SH-SY5Y (cell line): Measurements from ENCODE around the gene MKNK2.

Source experiments
- GATA2 ChIP-seq: IDR thresholded peaks from 2 replicates; pipeline ENCODE4 v1.6.1; 2011; ENCODE audit warnings: mild to moderate bottlenecking, low read depth, low read length
- GATA3 ChIP-seq: IDR thresholded peaks from 2 replicates; pipeline ENCODE4 v1.6.1; 2011; ENCODE audit warnings: low read depth, mild to moderate bottlenecking, low read length, moderate library complexity

MKNK2 gene

DNA sequence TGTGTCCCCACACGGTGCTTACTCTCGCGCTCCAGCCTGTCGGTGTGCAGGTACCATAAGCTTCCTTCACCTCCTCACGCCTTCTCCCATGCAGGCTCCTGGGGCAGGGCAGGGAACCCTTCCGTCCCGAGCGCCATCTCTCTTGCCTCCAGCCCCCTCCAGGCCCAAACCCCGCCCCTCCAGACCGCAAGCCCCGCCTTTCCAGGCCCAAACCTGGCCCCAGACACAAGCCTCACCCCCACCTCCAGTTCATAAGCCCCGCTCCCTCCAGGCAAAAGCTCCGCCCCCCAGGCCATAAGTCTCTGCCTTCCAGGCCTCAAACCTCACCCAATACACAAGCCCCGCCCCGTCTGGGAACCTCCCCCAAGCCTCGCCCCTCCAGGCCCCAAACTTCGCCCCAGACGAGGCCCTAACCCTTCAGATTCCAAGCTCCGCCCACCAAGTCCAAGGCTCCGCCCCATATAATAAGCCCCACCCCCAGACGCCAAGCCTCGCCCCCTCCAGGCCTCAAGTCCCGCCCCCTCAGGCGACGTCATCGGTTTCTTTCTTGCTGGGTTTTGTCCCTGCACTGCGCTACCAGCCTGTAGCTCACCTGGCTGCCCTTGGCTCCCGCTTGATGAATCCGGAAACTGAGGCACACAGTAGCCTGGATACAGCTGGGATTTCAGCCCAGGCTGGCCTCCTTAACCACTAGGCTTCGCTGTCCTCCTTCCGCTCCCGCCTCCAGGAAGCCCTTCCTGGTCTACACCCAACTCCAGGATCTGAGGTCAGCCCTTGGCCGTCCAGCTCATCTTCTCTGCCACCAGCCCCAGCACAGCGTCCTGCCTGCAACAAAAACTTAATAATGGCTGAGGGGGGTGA lies 16.1 kb downstream of the MKNK2 start:
- no peak for TF ChIP-seq GATA2
- no peak for TF ChIP-seq GATA3

DNA sequence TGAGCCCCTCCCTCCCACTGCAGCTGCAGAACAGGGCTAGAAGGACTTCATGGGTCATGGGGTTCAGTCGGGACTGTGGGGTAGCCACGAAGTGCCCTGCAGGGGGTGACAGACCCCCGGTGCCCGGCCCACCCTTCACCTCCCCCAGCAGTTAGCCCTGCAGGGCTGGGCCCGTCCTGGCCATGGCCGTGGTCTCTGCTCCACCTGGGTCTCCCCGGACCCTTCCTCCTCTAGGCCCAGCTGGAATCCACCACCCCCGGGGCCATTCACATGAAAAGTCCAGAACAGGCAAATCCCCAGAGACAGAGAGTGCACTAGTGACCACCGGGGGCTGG lies 17.3 kb downstream of the MKNK2 start:
- no peak for TF ChIP-seq GATA2
- no peak for TF ChIP-seq GATA3

DNA sequence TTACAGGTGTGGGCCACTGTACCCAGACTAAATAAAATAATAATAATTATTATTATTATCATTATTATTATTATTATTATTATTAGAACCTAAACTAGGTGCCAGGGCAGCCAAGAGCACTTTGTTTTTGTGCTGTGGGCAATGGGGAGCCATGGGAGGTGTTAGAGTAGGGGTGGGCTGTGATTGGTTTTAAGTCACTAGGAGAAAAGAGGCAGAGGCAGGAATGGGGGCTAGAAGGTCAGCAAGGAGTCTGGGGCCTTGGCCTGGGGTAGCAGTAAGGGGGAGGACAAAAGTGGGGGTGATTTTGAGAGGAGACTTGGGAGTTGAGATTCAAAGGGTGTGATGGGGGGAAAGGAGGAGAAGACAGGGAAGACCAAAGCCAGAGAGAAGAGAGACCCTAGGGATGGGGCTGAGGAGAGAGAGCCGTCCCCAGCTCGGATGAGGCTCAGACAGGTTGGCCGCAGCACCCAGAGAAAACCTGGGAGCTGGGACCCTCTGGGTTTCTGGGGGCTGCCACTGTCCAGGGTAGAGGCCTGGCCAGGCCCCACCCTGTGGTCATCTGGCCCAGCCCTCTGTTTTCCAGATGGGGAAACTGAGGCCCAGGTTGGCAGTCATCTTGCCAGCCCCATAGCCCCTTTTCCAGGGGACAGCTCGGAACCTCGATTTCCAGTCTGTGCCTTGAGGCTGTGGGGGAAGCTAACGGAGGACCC lies 17.8 kb downstream of the MKNK2 start:
- TF ChIP-seq GATA3 = no peak
- TF ChIP-seq GATA2 = no peak

DNA sequence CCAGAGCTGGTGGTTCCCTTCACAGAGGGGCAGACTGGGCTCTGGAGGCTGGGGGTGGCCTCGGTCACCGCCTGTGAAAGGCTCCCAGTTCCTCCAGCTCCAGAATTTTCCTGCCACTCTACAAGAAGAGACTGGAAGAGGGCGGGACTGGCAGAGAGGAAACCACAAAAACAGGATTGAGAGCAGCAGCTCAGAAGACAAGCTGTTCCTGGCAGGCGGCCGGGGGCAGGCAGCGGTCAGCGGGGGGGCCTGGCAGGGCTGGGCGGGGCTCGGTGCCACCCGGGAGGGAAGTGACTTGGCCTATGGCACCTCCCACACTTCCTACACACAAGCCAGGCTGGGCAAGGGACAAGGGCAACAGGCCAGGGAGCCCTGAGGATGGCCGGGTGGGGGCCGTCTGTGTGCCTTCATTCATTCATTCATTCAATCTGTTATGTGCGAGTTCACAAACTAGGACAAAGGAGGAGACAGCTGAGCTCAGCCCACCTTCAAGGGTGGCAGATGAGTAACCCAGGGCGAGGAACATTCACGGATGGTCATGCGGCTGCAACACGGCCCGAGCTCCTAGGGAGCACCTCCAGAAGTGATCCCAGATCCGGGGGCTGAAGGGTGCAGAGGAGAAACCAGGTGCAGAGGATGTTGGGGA lies 18.6 kb downstream of the MKNK2 start:
- TF ChIP-seq GATA3 = no peak
- TF ChIP-seq GATA2 = no peak

DNA sequence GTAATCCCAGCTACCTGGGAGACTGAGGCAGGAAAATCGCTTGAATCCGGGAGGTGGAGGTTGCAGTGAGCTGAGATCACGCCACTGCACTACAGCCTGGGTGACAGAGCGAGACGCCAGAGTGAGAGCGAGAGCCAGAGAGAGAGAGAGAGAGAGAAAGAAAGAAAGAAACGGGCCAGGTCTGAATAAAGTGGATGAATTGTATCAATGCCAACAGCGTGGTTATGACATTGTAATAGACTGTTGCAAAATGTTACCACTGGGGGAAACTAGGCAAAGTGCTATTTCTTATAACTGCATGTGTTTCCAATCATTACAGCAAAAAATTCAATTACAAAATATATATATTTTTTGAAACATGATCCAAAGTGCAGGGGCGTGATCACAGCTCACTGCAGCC lies 23.7 kb downstream of the MKNK2 start:
- no peak for TF ChIP-seq GATA3
- no peak for TF ChIP-seq GATA2

DNA sequence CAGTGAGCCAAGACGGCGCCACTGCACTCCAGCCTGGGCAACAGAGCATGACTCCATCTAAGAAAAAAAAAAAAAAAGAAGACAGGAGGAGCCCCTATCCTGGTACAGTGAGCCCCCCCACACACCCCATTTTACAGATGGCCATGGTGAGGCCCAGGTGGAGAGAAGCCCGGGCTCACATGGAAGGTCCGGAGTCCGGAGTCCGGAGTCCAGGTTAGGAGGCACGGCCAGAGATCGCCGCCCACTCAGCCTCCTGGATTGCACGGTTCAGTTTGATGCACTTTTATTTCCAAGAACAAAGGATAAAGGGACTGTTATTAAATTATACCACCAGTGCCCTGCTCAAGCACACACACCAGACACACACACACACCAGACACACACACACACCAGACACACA lies 24.3 kb downstream of the MKNK2 start:
- no peak for TF ChIP-seq GATA3
- TF ChIP-seq GATA2 = no peak

DNA sequence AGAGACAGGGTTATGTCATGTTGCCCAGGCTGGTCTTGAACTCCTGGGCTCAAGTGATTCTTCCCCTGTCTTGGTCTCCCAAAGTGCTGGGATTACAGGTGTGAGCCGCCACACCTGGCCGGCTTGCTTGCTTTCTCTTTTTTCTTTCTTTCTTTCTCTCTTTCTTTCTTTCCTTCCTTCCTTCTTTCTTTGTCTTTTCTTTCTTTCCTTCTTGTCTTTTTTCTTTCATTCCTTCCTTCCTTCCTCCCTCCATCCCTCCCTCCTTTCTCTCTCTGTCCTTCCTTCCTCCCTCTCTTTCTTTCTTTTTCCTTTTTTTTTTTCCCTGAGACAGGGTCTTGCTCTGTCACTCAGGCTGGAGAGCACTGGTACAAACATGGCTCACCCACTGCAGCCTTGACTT lies 28.8 kb downstream of the MKNK2 start:
- no peak for TF ChIP-seq GATA3
- no peak for TF ChIP-seq GATA2

DNA sequence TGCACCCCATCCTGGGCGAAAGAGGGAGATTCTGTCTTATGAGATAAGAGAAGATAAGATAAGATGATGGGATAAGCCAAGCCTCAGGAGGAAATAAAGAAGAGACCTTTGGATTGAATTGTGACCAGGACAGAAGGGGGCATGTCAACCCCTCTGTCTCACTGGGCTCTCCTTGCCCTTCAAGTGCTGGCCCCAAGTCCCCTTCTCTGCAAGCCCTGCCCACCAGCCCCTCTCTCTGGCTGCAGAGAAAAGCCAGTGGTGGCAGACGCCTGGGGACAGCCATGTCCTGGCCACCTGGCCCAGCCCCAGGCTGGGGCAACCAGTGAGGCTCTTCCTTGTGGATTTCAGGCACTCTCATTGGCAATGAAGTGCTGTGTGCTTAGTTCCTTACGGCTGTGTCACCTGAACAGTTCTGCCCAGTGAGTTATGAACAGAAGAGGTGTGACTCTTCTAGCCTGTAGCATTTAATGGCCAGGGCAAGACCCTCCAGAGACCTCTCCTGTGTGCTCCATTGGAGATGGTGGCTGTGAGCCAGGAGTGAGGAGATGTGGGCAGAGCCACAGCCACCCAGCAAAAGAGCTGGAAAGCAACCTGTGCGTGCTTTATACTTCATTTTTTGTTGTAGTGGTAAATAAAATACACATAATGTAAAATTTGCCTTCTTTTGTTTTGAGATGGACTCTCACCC lies 29.4 kb downstream of the MKNK2 start:
- no peak for TF ChIP-seq GATA3
- no peak for TF ChIP-seq GATA2

DNA sequence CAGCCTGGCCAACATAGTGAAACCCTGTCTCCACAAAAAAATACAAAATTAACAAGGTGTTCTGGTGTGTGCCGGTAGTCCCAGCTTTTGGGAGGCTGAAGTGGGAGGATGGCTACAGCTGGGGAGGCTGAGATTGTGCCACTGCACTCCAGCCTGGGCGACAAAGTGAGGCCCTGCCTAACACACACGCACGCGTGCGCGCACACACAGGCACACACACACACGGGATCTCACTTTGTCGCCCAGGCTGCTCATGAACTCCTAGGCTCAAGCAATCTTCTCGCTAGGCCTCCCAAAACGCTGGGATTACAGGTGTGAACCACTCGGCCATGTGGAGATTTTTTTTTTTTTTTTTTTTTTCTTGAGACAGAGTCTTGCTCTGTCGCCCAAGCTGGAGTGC lies 32.3 kb downstream of the MKNK2 start:
- TF ChIP-seq GATA2 (no peak), GATA3 (no peak)

DNA sequence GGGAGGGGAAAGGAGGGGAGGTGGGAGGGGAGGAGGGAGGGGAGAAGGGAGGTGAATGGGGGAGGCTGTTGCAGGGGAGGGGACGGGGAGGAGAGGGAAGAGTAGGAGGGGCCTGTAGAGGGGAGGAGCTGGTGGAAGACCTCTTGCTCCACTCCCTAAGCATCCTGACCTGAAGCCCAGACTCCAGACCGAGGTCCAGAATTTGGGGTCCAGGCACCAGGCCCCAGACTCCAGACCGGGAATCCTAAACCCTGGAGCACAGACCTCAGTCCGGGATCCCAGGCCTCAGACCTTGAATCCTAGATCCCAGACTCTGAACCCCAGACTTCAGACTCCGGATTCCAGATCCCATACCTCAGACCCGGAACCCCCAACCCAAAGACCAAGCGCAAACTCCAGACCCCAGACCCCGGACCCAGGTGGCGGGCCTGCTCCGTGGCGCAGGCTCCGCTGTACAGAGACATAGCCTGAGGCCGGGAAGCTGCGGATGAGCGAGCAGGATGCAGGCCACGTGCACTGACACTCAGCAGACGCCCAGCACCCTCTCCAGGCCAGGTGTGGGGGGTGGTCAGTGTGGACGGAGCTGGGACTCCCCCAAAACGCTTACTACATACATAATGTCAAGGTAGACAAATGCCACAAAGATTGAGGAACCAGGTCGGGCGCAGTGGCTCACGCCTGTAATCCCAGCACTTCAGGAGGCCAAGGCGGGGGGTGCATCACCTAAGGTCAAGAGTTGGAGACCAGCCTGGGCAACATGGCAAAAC lies 34.8 kb downstream of the MKNK2 start:
- TF ChIP-seq GATA3 (no peak), GATA2 (no peak)

DNA sequence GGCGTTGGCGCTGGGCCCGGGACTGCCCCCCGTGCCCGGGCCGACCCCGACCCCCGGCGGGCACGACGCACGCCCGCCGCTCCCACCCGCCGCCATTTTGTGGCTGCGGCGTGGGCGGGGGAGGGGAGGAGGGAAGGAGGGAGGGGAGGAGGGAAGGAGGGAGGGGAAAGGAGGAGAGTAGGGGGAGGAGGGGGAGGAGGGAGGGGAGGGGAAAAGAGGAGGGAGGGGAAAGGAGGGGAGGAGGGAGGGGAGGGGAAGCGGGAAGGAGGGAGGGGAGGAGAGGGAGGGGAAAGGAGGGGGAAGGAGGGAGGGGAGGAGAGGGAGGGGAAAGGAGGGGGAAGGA lies 35.5 kb downstream of the MKNK2 start, which contains the start of gene BTBD2:
Gene BTBD2 (minus strand): TSS at position 107 of the 343 bp plus-strand sequence. CDS start 11 bp downstream, at position 96.
- TF ChIP-seq GATA2 = no peak
- no peak for TF ChIP-seq GATA3

DNA sequence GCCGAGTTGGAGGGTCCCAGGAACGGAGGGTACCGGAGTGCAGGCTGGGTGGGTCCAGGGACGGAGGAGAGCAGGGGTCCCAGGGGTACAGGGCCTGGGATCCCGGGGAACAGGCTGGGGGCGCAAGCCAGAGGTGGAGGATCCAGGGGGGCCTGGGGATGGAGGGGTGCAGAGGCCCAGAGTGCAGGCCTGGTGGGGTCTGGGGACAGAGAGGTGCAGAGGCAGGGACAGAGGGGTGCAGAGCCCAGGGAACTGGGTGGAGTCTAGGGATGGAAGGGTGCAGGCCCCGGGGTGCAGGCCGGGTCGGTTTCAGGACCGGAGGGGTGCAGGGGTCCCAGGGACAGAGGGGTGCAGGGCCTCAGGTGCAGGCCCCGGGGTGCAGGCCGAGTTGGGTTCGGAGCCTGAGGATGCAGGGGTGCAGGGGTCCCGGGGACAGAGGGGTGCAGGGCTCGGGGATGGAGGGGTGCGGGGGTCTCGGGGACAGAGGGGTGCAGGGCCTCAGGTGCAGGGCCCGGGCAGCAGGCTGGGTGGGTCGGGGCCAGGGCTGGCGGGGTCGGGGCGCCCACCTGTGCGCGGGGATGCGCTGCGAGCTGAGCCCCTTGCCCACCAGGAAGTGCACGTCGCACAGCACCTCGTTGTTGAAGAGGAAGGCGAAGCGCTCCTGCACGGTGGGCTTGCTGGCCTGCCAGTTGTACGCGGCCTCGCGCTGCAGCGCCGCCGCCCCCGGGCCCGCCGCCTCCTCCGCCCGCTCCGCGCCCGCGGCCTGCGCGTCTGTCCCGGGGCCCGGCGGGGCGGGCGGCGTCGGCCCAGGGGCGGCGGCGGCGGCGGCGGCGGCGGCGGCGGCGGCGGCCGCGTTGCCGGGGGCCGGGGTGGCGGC lies 36.1 kb downstream of the MKNK2 start:
- TF ChIP-seq GATA3 (no peak), GATA2 (no peak)

DNA sequence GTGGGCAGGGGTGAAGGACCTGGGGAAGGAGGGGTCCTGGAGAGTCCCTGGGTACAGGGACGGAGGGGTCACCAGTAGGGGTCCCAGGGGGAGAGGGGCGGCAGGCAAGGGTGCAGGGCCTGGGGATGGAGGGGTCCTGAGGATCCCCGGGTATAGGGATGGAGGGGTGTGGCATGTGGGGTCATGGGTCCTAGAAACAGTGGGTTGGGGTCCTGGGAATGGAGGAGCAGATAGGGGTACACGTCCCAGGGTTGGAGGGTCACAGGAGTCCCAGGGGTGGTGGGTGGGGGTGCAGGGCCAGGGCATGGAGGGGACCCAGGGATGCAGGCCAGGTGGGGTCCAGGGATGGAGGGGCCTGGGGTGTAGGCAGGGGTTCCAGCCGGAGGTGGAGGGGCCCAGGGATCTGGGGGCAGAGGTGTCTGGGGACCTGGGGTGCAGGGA lies 36.9 kb downstream of the MKNK2 start:
- TF ChIP-seq GATA2 (no peak), GATA3 (no peak)

DNA sequence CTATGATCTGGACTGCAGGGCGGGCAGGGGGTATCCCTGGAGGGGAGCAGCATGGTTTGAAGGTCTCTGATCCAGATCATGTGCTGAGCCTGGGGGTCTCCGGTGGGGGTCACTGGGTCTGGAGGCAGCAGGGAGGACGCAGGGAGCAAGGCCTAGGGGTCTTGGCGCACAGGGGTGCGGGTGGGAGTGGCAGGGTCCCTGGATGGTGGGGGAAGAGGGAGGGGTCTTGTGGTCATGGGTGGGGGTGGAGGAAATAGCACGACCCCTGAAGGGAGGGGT lies 37.4 kb downstream of the MKNK2 start:
- no peak for TF ChIP-seq GATA2
- no peak for TF ChIP-seq GATA3
